OCI-LY1 (cell line): ENCODE measurements around the gene ABO.

Experiments
- CTCF ChIP-seq: fragments of 200-600 bp; sonication (generic), shearing (Covaris generic); IDR thresholded peaks from 2 replicates; pipeline ENCODE4 v1.5.1; 2017; ENCODE audit warnings: mild to moderate bottlenecking, antibody characterized with exemption, low read length, moderate library complexity, mixed read lengths
- EZH2 ChIP-seq: fragments of 200-600 bp; sonication (generic), shearing (Covaris generic); IDR thresholded peaks from 2 replicates; pipeline ENCODE4 v1.8.0; 2017; ENCODE audit warnings: borderline replicate concordance, mixed run types, mild to moderate bottlenecking, antibody characterized with exemption, low read length, moderate library complexity, mixed read lengths

- TF ChIP-seq CTCF (no peak), EZH2 (no peak)
These were observed 28.0 kb downstream of the ABO start for GRCh38 chr9:133246991-133247390.
